Endodermal cell (in vitro differentiated cells): ENCODE measurements around the gene ROCK2. TPM values are rescaled to one million over a fixed set of nuclear protein-coding genes. Genes with fewer than 3 reads are reported as not detected.
"Not testable (repeated sequence)": the region's sequence is repeated elsewhere in the genome, so short reads cannot be mapped to it uniquely, and the experiment has no call there.

Source experiments
- DNase-seq: peaks from one replicate; pipeline ENCODE4 v3.0.0-alpha.2; 2017
- H3K27ac ChIP-seq: 2 replicates; pipeline ENCODE4 v1.5.1; 2013; ENCODE audit warnings: mild to moderate bottlenecking, low read depth, low read length, moderate library complexity
- H3K27me3 ChIP-seq: 2 replicates; pipeline ENCODE4 v1.6.1; 2013; ENCODE audit warnings: mild to moderate bottlenecking, low read length, moderate library complexity; ENCODE audit not compliant: insufficient read depth, control insufficient read depth, poor library complexity, severe bottlenecking
- H3K36me3 ChIP-seq: 2 replicates; pipeline ENCODE4 v1.7.0; 2013; ENCODE audit warnings: mild to moderate bottlenecking, low read length, moderate library complexity; ENCODE audit not compliant: control insufficient read depth, insufficient read depth
- H3K4me1 ChIP-seq: one replicate; pipeline ENCODE4 v1.7.0; 2013; ENCODE audit warnings: low read length; ENCODE audit not compliant: control insufficient read depth, insufficient read depth
- H3K4me3 ChIP-seq: 2 replicates; pipeline ENCODE4 v1.5.1; 2013; ENCODE audit warnings: mild to moderate bottlenecking, low read length, moderate library complexity
- H3K9ac ChIP-seq: 2 replicates; pipeline ENCODE4 v1.6.1; 2013; ENCODE audit warnings: mild to moderate bottlenecking, low read length, moderate library complexity; ENCODE audit not compliant: poor library complexity, severe bottlenecking; ENCODE audit errors: extremely low read depth
- H3K9me3 ChIP-seq: 2 replicates; pipeline ENCODE4 v1.6.1; 2013; ENCODE audit warnings: mild to moderate bottlenecking, low read length, moderate library complexity; ENCODE audit not compliant: control insufficient read depth
- H3K27ac Mint-ChIP-seq: 2 replicates; pipeline ENCODE4 v1.8.0; 2020; ENCODE audit warnings: mixed read lengths
- H3K27me3 Mint-ChIP-seq: 2 replicates; pipeline ENCODE4 v1.8.0; 2021; ENCODE audit warnings: mild to moderate bottlenecking, mixed read lengths; ENCODE audit not compliant: insufficient read depth
- H3K36me3 Mint-ChIP-seq: 2 replicates; pipeline ENCODE4 v1.8.0; 2020; ENCODE audit warnings: low read depth, mixed read lengths
- H3K4me1 Mint-ChIP-seq: 2 replicates; pipeline ENCODE4 v1.8.0; 2020; ENCODE audit warnings: mixed read lengths
- H3K4me3 Mint-ChIP-seq: 2 replicates; pipeline ENCODE4 v1.8.0; 2020; ENCODE audit warnings: mild to moderate bottlenecking, moderate library complexity, mixed read lengths
- H3K9me3 Mint-ChIP-seq: 2 replicates; pipeline ENCODE4 v1.8.0; 2020; ENCODE audit warnings: mild to moderate bottlenecking, mixed read lengths
- CTCF ChIP-seq: fragments of 200-600 bp; sonication (generic); conservative IDR thresholded peaks from 2 replicates; pipeline ENCODE4 v1.5.0; 2021; ENCODE audit warnings: antibody characterized with exemption, mild to moderate bottlenecking
- WGBS, 2 experiments: methylation state at CpG; one replicate each; pipeline versions ENCODE4 v1.1.5 to v1.1.7; 2013; ENCODE audit warnings: missing lambda C conversion rate in 2 of 2, mixed read lengths in 1 of 2; ENCODE audit not compliant: insufficient coverage in 1 of 2, insufficient read length in 1 of 2; 5-methylcytosine and 5-hydroxymethylcytosine counted together
- total RNA-seq, 2 donors: library from RNA; stranded (reverse); fragmentation: NEBNext Ultra II Directional in 1 of 2; extraction: Animal tissue kit (Norgen Biotek cat#: 25700) in 1 of 2; gene quantifications; 2 replicates in 1 of 2; 3 replicates in 1 of 2; pipeline ENCODE4 v1.2.1, GENCODE V29; 2021

The ROCK2 gene
- total RNA-seq, 2 donors from 2014 or later = 27.2 to 32.6 TPM

DNA sequence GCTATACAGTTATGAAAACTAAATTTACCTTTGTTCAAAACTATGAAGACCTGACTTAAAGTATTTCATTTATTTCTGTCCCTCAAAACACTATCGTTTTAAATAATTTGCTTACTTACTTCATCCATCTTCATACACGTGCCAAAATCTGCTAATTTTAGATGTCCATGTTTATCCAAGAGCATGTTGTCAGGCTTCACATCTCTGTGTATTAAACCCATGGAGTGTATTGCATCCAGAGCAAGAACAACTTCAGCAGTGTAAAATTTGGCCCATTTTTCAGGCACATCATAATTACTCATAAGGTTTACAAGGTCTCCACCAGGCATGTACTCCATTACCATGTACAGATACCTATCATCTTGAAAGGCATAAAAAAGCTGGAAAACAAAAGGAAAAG is 108.9 kb downstream of the ROCK2 start:
- no peak overlapping the region for H3K4me3 ChIP-seq
- TF ChIP-seq CTCF = no peak
- H3K9me3 ChIP-seq = peaks cover 3% of the 10 kb centered on the region
- H3K4me1 ChIP-seq = no peaks in the 10 kb centered on the region
- 90 to 91% methylated on average over 2 of the region's 2 CpGs for WGBS, 2 experiments
- Mint-ChIP-seq H3K36me3 (peaks cover 5% of the 10 kb centered on the region), H3K4me3 (no peak overlapping the region), H3K4me1 (no peaks in the 10 kb centered on the region), H3K9me3 (no peaks in the 10 kb centered on the region), H3K27ac (no peak overlapping the region), H3K27me3 (no peaks in the 10 kb centered on the region)
- H3K36me3 ChIP-seq = peaks cover 16% of the 10 kb centered on the region
- no peak overlapping the region for H3K9ac ChIP-seq
- DNase-seq = no peak
- H3K27ac ChIP-seq = no peak overlapping the region
- no peaks in the 10 kb centered on the region for H3K27me3 ChIP-seq

- no peak for DNase-seq
- Histone ChIP-seq H3K36me3 (peaks cover 16% of the 10 kb centered on the region), H3K27ac (no peak overlapping the region), H3K4me3 (no peak overlapping the region), H3K27me3 (no peaks in the 10 kb centered on the region), H3K9me3 (no peaks in the 10 kb centered on the region), H3K4me1 (no peaks in the 10 kb centered on the region), H3K9ac (no peak overlapping the region)
- Mint-ChIP-seq H3K4me1 (no peaks in the 10 kb centered on the region), H3K27me3 (no peaks in the 10 kb centered on the region), H3K9me3 (no peaks in the 10 kb centered on the region), H3K36me3 (peaks cover 4% of the 10 kb centered on the region), H3K27ac (no peak overlapping the region), H3K4me3 (no peak overlapping the region)
- peak; percentile 61 for TF ChIP-seq CTCF
- no CpG with 5 or more reads among the region's 1 CpG for WGBS, 2 experiments
Observed at GRCh38 chr2:11234309-11234708, 110.1 kb downstream of the ROCK2 start.

- not testable (repeated sequence) for H3K4me3 ChIP-seq, H3K4me1 ChIP-seq, H3K36me3 Mint-ChIP-seq, H3K9me3 Mint-ChIP-seq, H3K27ac ChIP-seq, H3K27me3 ChIP-seq, H3K9me3 ChIP-seq, H3K4me1 Mint-ChIP-seq, DNase-seq, H3K4me3 Mint-ChIP-seq, H3K27ac Mint-ChIP-seq, H3K9ac ChIP-seq, H3K27me3 Mint-ChIP-seq
- 86% methylated on average over 9 of the region's 11 CpGs; no CpG with 5 or more reads in 1 of the 2 experiments for WGBS, 2 experiments
- H3K36me3 ChIP-seq = peaks cover 28% of the 10 kb centered on the region
Observed at GRCh38 chr2:11231193-11231592, 113.2 kb downstream of the ROCK2 start.

DNA sequence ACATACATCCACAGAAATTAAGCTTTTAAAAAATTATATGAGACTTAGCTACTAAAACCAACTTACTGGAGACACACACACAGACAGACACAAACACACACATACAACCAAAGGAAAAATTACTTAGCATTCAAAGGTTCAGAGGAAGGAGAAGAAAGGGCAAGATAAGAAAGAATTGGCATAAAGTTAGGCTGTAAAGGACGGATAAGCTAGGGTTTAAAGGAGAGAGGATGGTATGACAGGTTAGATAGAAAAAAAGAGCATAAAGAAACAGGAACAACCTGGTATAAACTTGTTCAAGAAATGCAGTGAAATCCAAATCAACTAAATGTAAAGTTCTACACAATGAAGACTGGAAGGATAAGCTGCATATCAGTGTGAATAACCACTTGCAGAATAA is 115.7 kb downstream of the ROCK2 start:
- Histone ChIP-seq H3K36me3 (peaks cover 27% of the 10 kb centered on the region), H3K27ac (no peak overlapping the region), H3K9ac (no peak overlapping the region), H3K27me3 (no peaks in the 10 kb centered on the region), H3K9me3 (no peaks in the 10 kb centered on the region), H3K4me3 (no peak overlapping the region), H3K4me1 (no peaks in the 10 kb centered on the region)
- H3K27ac Mint-ChIP-seq = no peak overlapping the region
- H3K27me3 Mint-ChIP-seq = no peaks in the 10 kb centered on the region
- no peaks in the 10 kb centered on the region for H3K9me3 Mint-ChIP-seq
- DNase-seq = no peak
- peaks cover 5% of the 10 kb centered on the region for H3K4me1 Mint-ChIP-seq
- H3K4me3 Mint-ChIP-seq = no peak overlapping the region
- H3K36me3 Mint-ChIP-seq = peaks cover 11% of the 10 kb centered on the region
- TF ChIP-seq CTCF = no peak
- 75 to 76% methylated on average over 1 of the region's 1 CpG for WGBS, 2 experiments
